Stimulated activated CD8-positive, alpha-beta memory T cell treated with anti-CD3 and anti-CD28 coated beads, Interleukin-4, amount 100 ng/mL, for 4 hours (primary cell): ENCODE data around the gene NFU1.
"Not testable (repeated sequence)": the region's sequence is repeated elsewhere in the genome, so short reads cannot be mapped to it uniquely, and the experiment has no call there.

Source experiments
- DNase-seq, 2 donors: peaks; one replicate each; pipeline ENCODE4 v3.0.0-alpha.2; 2020; ENCODE audit warnings: low read depth in 2 of 2, low spot score in 1 of 2

Gene NFU1

DNA sequence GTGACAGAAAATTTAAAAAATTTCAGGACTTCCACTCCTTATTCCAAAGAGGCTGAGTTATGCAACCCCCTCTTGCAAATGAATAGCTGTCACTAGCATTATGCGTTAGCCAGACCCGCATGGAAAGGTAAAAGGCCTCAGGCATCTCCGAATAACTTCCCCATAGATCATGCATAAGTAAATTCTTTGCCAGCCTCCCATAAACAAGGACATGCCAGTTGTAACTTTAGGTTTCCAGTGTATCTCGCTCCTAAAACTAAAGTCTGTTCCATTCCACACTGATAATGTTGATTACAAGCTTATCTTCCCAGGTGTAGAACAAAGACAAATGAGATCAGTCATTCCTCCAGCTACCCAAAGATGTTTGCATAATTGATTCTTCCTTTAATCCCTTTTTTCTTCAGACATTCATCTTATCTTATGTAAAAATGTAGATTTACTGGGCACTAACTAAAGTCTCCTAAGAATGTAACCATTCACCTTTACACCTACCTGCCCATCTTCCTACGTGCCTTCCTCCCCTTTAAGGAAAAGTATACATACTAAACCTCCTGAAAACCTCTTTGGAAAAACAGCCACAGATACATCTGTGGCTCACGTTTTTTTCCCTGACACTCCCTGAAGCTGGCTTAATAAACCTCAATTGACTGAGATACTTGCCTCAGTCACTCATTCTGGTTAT, 13.6 kb upstream of the NFU1 start:
- DNase-seq: no peak

DNA sequence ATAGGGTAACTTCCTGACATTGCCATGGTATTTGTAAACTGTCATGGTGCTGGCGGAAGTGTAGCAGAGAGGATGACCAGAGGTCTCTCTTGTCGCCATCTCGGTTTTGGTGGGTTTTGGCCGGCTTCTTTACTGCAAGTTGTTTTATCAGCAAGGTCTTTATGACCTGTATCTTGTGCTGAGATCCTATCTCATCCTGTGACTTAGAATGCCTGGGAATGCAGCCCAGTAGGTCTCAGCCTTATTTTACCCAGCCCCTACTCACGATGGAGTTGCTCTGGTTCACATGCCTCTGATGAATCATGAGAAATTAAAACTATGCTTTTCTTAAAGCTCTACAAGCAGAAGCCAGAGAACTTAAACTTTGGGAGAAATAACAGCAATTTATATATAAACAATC, 12.7 kb upstream of the NFU1 start:
- DNase-seq: no peak

DNA sequence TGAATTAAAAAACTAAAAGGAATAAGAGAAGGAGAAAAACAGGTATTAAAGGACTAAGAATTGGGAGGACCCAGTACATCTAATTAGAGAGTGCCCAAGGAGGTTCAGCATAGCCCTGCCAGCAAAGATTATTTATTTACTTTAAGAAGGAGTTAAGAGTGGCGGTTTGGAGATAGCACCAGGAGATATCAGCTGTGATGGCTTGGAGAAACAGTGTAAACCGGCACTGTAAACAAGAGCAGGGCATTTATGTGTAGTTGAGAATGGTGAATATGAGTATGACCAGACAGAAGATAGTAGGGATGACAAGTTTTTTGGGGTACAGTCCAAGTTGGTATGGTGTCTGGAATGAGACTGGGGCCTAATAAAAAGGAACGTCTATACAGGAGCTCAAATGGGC, 6.4 kb upstream of the NFU1 start:
- not testable (repeated sequence) for DNase-seq

DNA sequence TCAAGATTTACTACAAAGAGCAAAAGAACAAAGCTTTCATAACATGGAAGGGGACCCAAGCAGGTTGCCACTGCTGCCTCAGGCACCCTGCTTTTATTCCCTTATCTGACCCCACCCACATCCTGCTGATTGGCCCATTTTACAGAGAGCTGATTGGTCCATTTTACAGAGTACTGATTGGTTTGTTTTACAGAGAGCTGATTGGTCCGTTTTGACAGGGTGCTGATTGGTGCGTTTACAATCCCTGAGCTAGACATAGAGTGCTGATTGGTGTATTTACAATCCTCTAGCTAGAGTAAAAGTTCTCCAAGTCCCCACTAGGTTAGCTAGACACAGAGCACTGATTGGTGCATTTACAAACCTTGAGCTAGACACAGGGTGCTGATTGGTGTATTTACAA, 2.3 kb upstream of the NFU1 start:
- not testable (repeated sequence) for DNase-seq

DNA sequence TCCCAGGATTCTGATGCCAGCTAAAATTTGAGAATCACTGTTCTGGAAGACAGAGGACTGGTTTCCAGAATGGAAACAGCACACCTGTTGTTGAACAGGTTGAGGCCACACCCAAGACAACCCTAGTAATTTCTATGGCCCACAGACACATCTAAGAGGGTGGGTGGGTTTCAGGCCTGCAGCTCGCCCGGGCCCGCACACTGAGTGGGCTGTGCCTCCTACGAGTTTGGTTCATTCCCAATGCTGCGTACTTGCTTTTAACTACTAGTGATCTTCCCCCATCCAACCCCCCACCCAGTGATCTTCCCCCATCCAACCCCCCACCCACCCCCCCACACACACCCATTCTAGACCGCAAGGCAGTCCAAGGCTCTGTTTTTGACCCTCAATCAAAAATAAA, 1.3 kb upstream of the NFU1 start:
- no peak for DNase-seq

DNA sequence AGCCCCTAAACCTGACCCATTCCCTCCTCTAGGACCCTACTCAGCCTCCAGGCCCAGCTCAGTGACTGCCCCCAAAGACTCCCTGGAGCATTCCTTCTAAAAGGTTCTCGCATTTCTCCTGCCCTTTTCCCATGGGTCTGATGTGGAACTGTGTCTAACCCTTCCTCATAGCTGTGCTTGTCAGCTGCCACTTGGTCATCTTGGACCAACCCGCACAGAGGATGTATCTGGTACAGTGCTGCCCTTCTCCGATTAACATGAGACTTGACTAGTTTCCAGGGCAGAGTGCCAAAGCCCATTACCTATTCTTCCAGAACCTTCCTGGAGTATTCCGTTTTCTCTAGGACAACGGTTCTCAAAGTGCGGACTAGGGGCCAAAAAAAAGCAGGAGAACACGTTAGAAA, 518 bp upstream of the NFU1 start:
- DNase-seq: no peak

DNA sequence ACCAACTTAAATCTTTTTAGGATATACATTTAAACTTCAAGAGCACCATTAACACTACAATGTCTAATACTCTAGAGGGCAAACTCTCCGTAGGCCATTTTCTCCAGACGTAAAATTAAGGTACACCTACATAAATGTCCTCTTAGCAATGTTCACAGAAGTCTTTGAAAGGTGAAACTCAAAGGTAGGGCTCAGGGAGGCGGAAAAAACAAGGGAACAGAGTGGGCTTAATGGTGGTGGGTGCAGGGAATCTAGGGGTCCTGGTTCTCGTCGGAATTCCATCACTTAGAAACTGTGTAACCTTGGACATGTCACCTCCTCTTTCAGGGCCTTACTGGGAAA, 668 bp downstream of the NFU1 start:
- no peak for DNase-seq

DNA sequence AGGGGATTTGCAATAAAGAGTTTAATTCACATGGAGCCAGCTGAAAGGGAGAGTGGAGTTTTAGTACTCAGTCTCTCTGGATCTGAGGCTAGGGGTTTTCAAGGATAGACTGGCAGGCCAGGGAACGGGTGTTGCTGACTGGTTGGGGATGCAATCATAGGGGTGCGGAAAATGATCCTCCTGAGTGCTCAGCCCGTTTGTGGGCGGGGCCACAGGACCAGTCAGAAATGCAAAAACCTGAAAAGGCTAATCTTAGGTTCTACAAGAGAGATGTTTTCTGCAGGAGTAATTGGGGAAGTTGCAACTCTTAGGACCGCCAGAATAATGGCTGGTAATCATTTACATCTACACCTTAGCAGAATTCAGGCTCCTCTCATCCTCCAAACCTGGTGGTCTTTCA, 2.5 kb downstream of the NFU1 start:
- DNase-seq: no peak

DNA sequence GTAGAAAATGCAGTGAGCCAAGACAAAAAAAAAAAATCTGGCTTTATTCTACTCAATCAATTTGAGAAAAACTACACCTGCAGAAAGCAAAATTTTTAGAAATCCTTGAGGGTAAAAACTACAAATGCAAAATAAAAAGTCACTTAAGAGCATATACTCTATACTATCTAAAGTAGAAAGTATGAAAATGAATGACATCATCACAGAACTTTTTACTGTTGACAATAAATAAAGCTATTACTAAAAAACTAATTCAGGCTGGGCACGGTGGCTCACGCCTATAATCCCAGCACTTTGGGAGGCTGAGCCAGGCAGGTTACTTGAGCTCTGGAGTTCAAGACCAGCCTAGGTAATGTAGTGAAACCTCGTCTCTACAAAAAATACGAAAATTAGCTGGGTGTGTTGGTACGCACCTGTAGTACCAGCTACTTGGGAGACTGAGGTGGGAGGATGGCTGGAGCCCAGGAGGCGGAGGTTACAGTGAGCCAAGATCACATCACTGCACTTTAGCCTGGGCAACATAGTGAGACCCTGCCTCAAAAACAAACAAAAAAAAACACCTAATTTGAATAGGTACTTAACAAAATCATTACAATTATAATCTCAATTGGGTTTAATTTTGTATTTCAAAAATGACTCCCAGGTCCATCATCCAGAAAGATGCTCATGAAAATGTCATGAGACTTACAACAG, 7.6 kb downstream of the NFU1 start:
- DNase-seq: no peak

DNA sequence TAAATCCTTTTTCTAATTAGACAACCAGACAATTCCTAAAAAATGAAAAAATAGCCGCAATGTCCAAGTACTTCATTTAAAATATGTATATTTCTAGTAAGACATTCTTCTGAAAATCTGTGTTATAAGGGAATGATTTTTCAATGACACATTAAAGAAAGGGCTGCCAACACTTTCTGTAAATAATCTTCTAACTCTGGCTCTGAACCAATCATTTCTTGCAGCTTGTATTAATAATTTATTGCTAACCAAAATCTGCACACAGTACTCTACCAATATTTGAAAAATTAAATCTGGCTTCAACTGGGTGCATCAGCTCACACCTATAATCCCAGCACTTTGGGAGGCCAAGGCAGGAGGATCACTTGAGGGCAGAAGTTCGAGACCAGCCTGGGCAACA, 8.3 kb downstream of the NFU1 start:
- no peak for DNase-seq

DNA sequence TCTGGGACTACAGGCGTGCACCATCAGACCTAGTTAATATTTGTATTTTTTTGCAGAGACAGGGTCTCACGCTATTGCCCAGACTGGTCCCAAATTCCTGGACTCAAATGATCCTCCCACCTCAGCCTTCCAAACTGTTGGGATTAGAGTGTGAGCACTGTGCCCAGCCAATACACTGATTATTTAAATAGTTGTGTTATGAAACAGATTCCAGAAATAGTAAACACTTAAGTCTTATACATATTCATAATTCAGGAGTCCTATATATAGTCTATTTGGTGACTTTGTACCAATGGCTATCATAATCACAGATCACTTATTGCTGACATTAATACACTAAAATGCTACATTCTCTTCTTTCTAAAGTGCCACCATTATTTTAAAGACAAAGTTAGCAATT, 12.8 kb downstream of the NFU1 start:
- no peak for DNase-seq

DNA sequence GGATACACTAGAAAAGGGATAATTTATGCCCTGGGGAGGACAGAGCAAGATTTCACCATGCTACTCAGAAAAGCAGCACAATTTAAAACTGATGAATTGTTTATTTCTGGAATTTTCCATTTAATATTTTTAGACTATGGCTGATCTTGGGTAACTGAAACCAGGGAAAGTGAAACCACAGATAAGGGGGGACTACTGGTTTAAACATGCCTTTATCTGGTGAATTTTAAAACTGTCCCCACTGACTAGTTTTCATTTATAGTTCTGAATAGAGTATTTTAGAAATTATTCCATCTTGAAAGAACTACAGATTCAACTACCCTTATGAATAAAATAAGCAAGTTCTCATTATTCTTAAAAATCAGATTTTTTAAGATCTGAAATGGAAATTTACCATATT, 15.0 kb downstream of the NFU1 start:
- DNase-seq: no peak

DNA sequence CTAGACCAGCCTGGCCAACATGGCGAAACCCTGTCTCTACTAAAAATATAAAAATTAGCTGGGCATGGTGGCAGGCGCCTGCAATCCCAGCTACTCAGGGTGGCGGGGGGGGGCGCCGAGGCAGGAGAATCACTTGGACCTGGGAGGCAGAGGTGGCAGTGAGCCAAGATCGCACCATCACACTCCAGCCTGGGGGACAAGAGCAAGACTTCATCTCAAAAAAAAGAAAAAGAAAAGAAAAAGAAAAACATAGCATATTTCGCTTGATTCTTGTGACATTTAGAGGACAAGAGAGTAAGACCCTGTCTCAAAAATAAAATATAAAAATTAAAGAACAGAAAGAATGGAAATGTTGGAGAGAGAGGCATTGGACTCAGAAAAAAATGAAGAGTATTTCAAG, 18.1 kb downstream of the NFU1 start:
- DNase-seq: not testable (repeated sequence)

DNA sequence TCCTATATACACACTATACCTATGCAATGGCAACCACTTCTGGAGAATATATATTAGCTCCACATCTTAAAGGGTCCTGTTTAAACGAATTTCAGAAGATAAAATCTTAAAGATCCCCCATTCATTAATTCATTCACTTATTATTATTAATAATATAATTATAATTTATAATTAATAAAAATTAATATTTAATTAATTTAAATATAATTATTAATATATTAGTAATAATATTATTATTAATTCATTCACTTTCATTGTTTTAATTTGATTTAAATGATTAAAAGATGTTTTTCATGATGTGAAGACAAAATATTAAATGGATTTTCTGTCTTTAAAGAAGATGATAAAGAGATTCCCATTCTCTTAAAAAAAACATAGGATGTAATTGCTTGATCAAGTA, 21.1 kb downstream of the NFU1 start:
- DNase-seq: no peak

DNA sequence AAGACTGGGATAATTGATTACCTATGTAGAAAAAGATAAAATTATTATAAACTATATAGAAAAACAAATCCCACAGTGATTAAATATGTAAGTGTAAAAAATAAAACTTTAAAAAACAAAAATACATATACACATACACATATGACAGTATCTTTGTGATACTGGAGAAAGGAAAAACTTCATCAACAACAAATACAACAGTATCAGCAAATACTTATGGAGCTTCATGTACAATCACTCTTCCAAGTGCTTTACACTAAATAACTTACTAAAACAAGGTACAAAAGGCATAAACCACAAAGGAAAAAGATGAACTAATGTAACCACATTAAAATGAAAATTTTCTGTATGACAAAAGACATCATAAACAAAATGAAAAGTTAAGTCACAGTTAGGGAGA, 26.1 kb downstream of the NFU1 start:
- no peak for DNase-seq

DNA sequence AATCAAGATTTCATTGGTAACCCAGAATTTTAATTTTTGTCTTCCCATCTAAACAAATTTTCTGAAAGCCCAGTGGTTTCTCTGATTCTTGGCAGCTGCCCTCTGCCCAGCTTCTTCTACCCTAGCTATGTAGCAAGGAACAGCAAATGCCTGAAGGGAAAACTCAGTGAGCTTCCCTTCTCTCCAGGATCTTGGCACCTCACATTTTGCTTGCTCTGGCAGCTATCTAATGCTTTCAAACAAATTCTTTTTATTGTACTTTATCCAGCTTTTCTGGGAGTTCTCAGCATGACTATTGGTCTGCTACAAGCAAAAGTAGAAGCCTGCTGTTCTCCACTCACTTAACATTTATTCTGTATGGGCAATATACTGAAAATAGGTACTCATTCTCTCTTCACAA, 31.9 kb downstream of the NFU1 start:
- no peak for DNase-seq

DNA sequence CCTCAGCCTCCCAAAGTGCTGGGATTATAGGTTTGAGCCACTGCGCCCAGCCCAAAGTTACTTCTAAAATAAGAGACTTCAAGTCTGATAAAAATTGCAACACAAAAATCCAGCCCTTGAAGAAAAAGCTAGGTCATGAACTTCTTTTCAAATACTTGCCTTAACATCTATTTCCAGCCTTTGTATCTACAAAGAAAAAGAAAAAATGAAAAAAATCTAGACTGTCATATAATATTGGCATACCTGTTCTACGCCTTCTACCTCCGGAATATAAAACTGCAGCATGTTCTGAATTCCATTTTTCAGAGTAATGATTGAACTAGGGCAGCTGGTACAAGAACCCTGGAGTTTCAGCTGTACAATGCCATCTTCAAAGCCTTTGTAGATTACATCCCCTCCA, 37.1 kb downstream of the NFU1 start:
- DNase-seq: no peak

DNA sequence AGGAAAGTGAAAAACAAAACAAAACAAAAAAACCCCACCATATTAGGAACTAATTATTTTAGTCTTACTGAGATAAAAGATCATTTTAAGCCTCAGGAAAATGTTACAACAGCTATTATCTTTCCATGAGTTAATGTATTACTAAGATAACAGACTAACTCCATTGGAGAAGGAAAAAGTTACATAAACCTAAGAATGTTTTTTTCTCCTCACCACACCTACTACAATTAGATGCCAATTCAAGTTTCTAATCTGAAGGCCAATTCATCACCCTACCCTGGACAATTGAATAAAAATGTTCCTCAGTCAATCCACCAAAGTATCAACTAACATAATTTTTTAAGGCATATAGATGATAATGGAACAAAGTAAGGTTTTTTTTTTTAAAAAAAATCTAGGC, 40.0 kb downstream of the NFU1 start:
- no peak for DNase-seq

DNA sequence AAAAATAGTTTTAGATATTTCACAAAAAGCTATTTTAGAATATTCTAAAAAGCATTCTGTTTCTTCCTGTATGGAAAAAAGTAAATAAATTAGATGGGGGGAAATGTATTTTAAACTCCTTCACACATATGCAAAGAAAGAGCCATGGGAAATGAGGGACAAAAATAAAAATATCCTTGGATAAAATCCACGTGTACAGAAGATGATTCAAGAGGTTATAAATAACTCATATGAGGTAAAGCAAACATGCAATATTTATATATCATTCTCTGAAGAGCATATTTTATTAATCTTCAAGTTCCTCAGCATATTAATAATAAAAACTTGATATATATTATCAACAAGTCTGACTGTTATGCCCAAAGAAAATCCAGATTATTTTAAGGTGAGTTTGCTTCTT, 41.4 kb downstream of the NFU1 start:
- DNase-seq: no peak

DNA sequence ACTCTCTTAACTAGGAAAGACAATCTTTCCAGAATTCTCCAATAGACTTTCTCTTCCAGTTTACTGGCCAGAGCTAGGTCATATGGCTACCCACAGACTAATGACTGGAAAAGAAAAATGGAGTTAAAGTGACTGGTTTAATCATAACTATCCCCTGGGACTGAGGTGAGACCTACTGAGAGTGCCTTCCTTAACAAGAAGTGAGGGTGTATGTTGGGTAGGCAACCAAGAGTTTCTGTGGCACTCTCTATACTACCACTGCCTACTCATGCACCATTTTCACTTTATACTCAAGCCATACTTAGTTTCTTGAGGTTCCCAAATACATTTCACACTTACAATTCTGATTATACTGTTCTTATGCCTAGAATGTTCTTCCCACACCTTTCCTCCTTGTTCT, 43.3 kb downstream of the NFU1 start:
- no peak for DNase-seq

DNA sequence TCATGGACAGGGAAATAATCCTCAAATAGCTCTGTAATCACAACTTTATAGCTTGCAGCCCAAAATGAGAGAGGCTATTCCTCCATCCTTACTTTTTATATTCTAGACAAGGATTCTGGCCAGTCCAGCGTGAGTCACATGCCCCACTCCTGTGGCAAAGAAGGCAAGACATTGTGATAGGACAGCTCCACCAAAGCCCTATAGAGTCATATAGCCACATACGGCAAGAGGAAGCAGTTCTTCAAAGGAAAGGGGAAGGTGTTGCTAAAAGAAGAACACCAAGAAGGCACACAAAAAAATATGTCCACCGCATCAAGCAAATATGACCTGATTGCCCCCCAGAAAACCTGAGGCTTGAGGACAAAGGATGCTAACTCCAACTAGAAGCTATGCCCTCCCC, 46.8 kb downstream of the NFU1 start:
- no peak for DNase-seq

DNA sequence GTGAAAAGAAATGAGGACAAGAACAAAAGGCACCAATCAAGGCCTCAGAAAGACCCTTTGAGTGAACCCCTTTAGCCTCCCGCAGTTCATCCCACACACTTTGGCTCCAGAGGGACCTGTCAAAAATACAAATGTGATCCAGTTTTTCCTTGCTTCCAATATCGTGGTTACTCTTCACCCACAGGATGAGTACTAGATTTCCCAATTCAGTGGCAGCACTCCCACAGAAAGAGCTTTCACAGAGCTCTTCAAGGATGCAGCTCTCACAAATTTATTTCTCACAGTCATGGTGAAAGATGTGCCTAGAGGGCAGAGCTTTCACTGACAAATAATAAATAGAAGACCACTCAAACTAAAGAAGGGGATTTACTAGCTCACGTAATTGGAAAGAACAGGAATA, 47.2 kb downstream of the NFU1 start:
- DNase-seq: no peak

DNA sequence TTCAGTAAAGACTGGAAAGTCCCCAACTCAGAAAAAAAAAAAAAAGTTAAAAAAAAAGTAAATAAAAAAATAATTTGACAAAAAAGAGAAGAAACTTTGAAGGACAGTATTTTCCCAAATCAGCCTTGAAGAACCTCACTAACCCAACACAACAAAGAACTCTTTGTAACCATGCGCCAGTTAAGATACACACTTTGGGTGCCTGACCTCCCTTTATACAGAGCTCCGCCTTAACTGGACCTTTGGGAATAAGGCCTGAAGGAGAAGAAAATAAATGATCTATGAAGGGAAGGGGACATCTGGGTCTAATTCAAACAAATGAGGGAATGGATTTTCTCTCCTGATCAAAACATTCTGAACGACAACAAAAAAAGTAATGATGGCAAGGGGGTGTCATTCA, 48.0 kb downstream of the NFU1 start:
- DNase-seq: no peak
